ENCODE data around the gene GAPT. TPM values are rescaled to one million over a fixed set of nuclear protein-coding genes. Genes with fewer than 3 reads are reported as not detected.
A peak's percentile ranks its signal among the peaks of the same experiment; 100 is the strongest.

The GAPT gene
- total and polyA plus RNA-seq, 11 donors = 0.09 to 1.4 (median 0.39) TPM; not detected in 3

- H3K4me1 ChIP-seq = peaks cover 0 to 8% (median 0%) of the 10 kb centered on the region in 12 donors
- no peaks in the 10 kb centered on the region for H3K9me3 ChIP-seq
- H3K27ac ChIP-seq = no peak overlapping the region
- DNase-seq (no peak), ATAC-seq (no peak)
- TF ChIP-seq CTCF (IDR thresholded peaks at IDR 0.05) (no peak), POLR2A (IDR thresholded peaks at IDR 0.05) (no peak)
- H3K27me3 ChIP-seq = peaks cover 0 to 13% (median 0%) of the 10 kb centered on the region in 9 donors
- H3K4me3 ChIP-seq = peak overlapping the region in 1 of 12 donors; percentile 28
- H3K36me3 ChIP-seq = no peaks in the 10 kb centered on the region
- intact Hi-C loops (cut with DNase I) = loop anchor here in 4 of 10 donors (10.0 kb wide), 2 partner anchors 222 to 322 kb away; no protein-coding TSS in a partner anchor
These were observed 1.9 kb downstream of the GAPT start for GRCh38 chr5:58493141-58493540.

GRCh38 chr5:58496488-58496887, 5.3 kb downstream of the GAPT start:
- no peaks in the 10 kb centered on the region for H3K36me3 ChIP-seq
- TF ChIP-seq CTCF (IDR thresholded peaks at IDR 0.05) = peak in 3 of 12 donors; percentile 16 to 23 (median 18)
- TF ChIP-seq POLR2A (IDR thresholded peaks at IDR 0.05) = no peak
- WGBS, 4 donors = 63 to 75% (median 74%) methylated on average over 3 of the region's 3 CpGs

GRCh38 chr5:58497386-58497785, 6.2 kb downstream of the GAPT start:
- H3K4me1 ChIP-seq = peaks cover 0 to 14% (median 0%) of the 10 kb centered on the region in 12 donors
- peaks cover 0 to 5% (median 0%) of the 10 kb centered on the region in 9 donors for H3K27me3 ChIP-seq
- no peaks in the 10 kb centered on the region for H3K36me3 ChIP-seq
- no peak overlapping the region for H3K27ac ChIP-seq
- intact Hi-C loops (cut with DNase I) = loop anchor here in 8 of 10 donors (5.0 to 10.0 kb wide), 4 partner anchors 217 to 355 kb away; no protein-coding TSS in a partner anchor
- ATAC-seq (no peak), DNase-seq (no peak)
- H3K9me3 ChIP-seq = no peaks in the 10 kb centered on the region
- 77 to 81% (median 80%) methylated on average over 5 of the region's 5 CpGs for WGBS, 4 donors
- TF ChIP-seq POLR2A (IDR thresholded peaks at IDR 0.05) (no peak), CTCF (IDR thresholded peaks at IDR 0.05) (no peak)
- H3K4me3 ChIP-seq = no peak overlapping the region

More at GRCh38 chr5:58496488-58496887, 5.3 kb downstream of the GAPT start:
- Histone ChIP-seq H3K27me3 (peaks cover 0 to 7% (median 0%) of the 10 kb centered on the region in 9 donors), H3K9me3 (no peaks in the 10 kb centered on the region), H3K4me3 (no peak overlapping the region), H3K4me1 (peaks cover 0 to 14% (median 0%) of the 10 kb centered on the region in 12 donors), H3K27ac (no peak overlapping the region)
- DNase-seq = no peak
- intact Hi-C loops (cut with DNase I) = loop anchor here in 8 of 10 donors (5.0 to 10.0 kb wide), 4 partner anchors 218 to 356 kb away; no protein-coding TSS in a partner anchor
- ATAC-seq = no peak

GRCh38 chr5:58497921-58498320, 6.7 kb downstream of the GAPT start:
- no peak for DNase-seq
- ATAC-seq = no peak
- no peaks in the 10 kb centered on the region for H3K36me3 ChIP-seq
- H3K4me3 ChIP-seq = no peak overlapping the region
- no peak overlapping the region for H3K27ac ChIP-seq
- intact Hi-C loops (cut with DNase I) = loop anchor here (1.0 to 10.0 kb wide), 7 partner anchors 217 to 354 kb away; no protein-coding TSS in a partner anchor
- no peaks in the 10 kb centered on the region for H3K9me3 ChIP-seq
- H3K27me3 ChIP-seq = peaks cover 0 to 5% (median 0%) of the 10 kb centered on the region in 9 donors
- TF ChIP-seq POLR2A (IDR thresholded peaks at IDR 0.05) = no peak
- TF ChIP-seq CTCF (IDR thresholded peaks at IDR 0.05) = no peak
- peaks cover 0 to 14% (median 0%) of the 10 kb centered on the region in 12 donors for H3K4me1 ChIP-seq

Measured in heart left ventricle (tissue), 16 donors.